HEK293T (cell line): ENCODE results near the gene EFCC1.

Experiments
- ARNT ChIP-seq: fragments of 450-650 bp; IDR thresholded peaks from 2 replicates; pipeline ENCODE4 v1.6.1; 2017; ENCODE audit warnings: mild to moderate bottlenecking
- BHLHE40 ChIP-seq: fragments of 450-650 bp; IDR thresholded peaks from 2 replicates; pipeline ENCODE4 v1.6.1; 2016; ENCODE audit warnings: mild to moderate bottlenecking, moderate library complexity, borderline replicate concordance
- FOXK2 ChIP-seq: fragments of 450-650 bp; IDR thresholded peaks from 2 replicates; pipeline ENCODE4 v1.6.1; 2016; ENCODE audit warnings: mild to moderate bottlenecking
- FOXM1 ChIP-seq: fragments of 450-650 bp; IDR thresholded peaks from 2 replicates; pipeline ENCODE4 v1.6.1; 2017; ENCODE audit warnings: mild to moderate bottlenecking, borderline replicate concordance
- NFRKB ChIP-seq: fragments of 450-650 bp; IDR thresholded peaks from 2 replicates; pipeline ENCODE4 v1.6.1; 2016; ENCODE audit warnings: mild to moderate bottlenecking, moderate library complexity
- PKNOX1 ChIP-seq: fragments of 450-650 bp; IDR thresholded peaks from 2 replicates; pipeline ENCODE4 v1.6.1; 2016
- SP1 ChIP-seq: fragments of 450-650 bp; IDR thresholded peaks from 2 replicates; pipeline ENCODE4 v1.6.1; 2017
- SUZ12 ChIP-seq: fragments of 450-650 bp; IDR thresholded peaks from 2 replicates; pipeline ENCODE4 v1.6.1; 2016; ENCODE audit warnings: mild to moderate bottlenecking
- TARDBP ChIP-seq: fragments of 450-650 bp; IDR thresholded peaks from 2 replicates; pipeline ENCODE4 v1.6.1; 2016
- ZNF384 ChIP-seq: fragments of 450-650 bp; IDR thresholded peaks from 2 replicates; pipeline ENCODE4 v1.6.1; 2016

GRCh38 chr3:129082026-129082425 lies 80.9 kb downstream of the EFCC1 start:
- no peak for TF ChIP-seq BHLHE40
- no peak for TF ChIP-seq PKNOX1
- TF ChIP-seq FOXK2: no peak
- no peak for TF ChIP-seq SUZ12
- no peak for TF ChIP-seq TARDBP
- TF ChIP-seq FOXM1: no peak
- TF ChIP-seq ARNT: no peak
- no peak for TF ChIP-seq SP1
- no peak for TF ChIP-seq ZNF384
- no peak for TF ChIP-seq NFRKB
